Posterior vena cava (tissue), 2 donors: Measurements from ENCODE around the gene ATP11A. TPM values are rescaled to one million over a fixed set of nuclear protein-coding genes. Genes with fewer than 3 reads are reported as not detected.

Experiments used
- DNase-seq: peaks from one replicate; pipeline ENCODE4 v3.0.0-alpha.2; 2020; ENCODE audit warnings: low spot score
- intact Hi-C, 2 donors: fragments of 100-400 bp; cut with DNase I; formaldehyde crosslinking; loops; one replicate each; pipeline versions ENCODE4 v1.14.1 to v1.14.2; 2022 to 2023
- total RNA-seq, 2 donors: library from RNA; stranded (reverse); fragmentation: NEBNext Ultra II Directional; extraction: Animal tissue kit (Norgen Biotek cat#: 25700); gene quantifications; one replicate each; pipeline ENCODE4 v1.2.1, GENCODE V29; 2021
- donor health status: DM: yes; HTN: yes; CAD: no.
- donor health status: DM: yes; HTN: yes; CAD: no.

Gene ATP11A
- total RNA-seq, 2 donors from 2014 or later: 52.4 to 55.5 TPM

GRCh38 chr13:112686987-112687386 is 2.9 kb upstream of the ATP11A start:
- DNase-seq: no peak
- intact Hi-C loops: no loop called here

- DNase-seq: no peak
- intact Hi-C loops: no loop called here
These were observed 1.8 kb upstream of the ATP11A start for GRCh38 chr13:112687836-112688559.

- peak; percentile 71 for DNase-seq
These were observed 1.1 kb upstream of the ATP11A start for GRCh38 chr13:112688560-112689302.

GRCh38 chr13:112690283-112690929 is 568 bp downstream of the ATP11A start:
- intact Hi-C loops: loop anchor here in 1 of 2 donors (2.0 kb wide), 1 partner anchor 20 kb away; no protein-coding TSS in a partner anchor
- peak; percentile 85 for DNase-seq

More at GRCh38 chr13:112688560-112689302, 1.1 kb upstream of the ATP11A start:
- intact Hi-C loops: no loop called here

GRCh38 chr13:112692104-112692503 is 2.3 kb downstream of the ATP11A start:
- DNase-seq: no peak
- intact Hi-C loops: no loop called here

- intact Hi-C loops: no loop called here
These were observed 2.7 kb downstream of the ATP11A start for GRCh38 chr13:112692586-112692985.

GRCh38 chr13:112693831-112694497 is 4.1 kb downstream of the ATP11A start:
- intact Hi-C loops: no loop called here

More at GRCh38 chr13:112692586-112692985, 2.7 kb downstream of the ATP11A start:
- no peak for DNase-seq

GRCh38 chr13:112695121-112695520 is 5.3 kb downstream of the ATP11A start:
- intact Hi-C loops: no loop called here

More at GRCh38 chr13:112693831-112694497, 4.1 kb downstream of the ATP11A start:
- DNase-seq: peak; percentile 68

GRCh38 chr13:112696001-112696868 is 6.4 kb downstream of the ATP11A start:
- DNase-seq: peak; percentile 66
- intact Hi-C loops: no loop called here

More at GRCh38 chr13:112695121-112695520, 5.3 kb downstream of the ATP11A start:
- DNase-seq: no peak

- intact Hi-C loops: no loop called here
- DNase-seq: peak; percentile 38
These were observed 7.1 kb downstream of the ATP11A start for GRCh38 chr13:112696869-112697465.

- intact Hi-C loops: no loop called here
- DNase-seq: peak; percentile 32
These were observed 8.2 kb downstream of the ATP11A start for GRCh38 chr13:112697756-112698655.

GRCh38 chr13:112699322-112699918 is 9.6 kb downstream of the ATP11A start:
- intact Hi-C loops: no loop called here
- DNase-seq: peak; percentile 32

- DNase-seq: peak; percentile 78
- intact Hi-C loops: no loop called here
These were observed 10.6 kb downstream of the ATP11A start for GRCh38 chr13:112700291-112701060.

- DNase-seq: peak; percentile 74
- intact Hi-C loops: no loop called here
These were observed 12.6 kb downstream of the ATP11A start for GRCh38 chr13:112702341-112702985.

GRCh38 chr13:112702986-112703379 is 13.1 kb downstream of the ATP11A start:
- DNase-seq: peak; percentile 28
- intact Hi-C loops: no loop called here
